ENCODE results near the gene ISCA2. TPM values are rescaled to one million over a fixed set of nuclear protein-coding genes. Genes with fewer than 3 reads are reported as not detected.

ISCA2 gene
- total and polyA plus RNA-seq, 11 donors = 10.8 to 45.8 (median 35.5) TPM

DNA sequence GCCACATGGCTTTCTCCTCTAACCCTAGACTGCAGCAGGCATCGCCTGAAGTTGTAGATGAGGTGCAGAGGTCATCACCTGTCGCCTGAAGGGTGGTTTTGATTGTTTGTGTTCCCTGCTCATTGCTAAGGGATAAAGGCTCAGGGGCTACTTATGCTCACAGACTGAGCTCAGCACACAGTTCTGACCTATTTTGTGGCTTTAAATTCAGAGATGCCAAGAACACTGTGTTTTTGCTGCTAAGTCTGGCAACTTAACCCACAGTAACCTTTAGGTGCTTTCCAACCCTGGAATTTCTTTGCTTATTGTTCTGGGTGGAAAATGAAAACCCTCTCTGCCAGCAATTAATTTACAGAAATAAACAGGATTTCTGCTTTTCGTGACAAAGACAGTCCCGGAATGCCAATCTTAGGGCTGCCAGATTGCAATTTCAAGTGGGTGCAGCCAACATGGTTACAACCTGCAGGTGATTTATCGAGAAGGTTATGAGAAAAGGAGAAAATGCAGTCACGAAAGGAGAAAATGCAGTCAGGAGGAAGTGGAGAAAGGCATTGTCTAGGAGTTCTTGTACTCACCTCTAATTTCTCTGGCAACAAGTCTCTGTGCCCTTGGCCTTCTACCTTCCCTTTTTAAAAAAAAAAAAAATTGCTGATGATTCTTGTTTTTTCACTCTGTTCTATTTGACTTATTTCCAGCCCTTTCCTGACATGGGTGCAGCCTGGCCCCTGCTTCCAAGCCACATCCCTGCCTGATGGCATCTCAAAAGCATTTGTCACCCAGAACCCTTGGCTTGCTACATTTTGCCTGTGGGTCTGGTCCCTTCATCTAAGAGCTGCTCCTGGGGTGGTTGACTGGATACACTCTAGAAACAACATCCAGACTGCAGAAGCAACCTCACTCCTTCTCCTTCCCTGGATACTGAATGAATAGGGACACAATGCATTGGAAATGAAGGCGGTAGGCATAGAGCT is 23.7 kb upstream of the ISCA2 start:
- Histone ChIP-seq H3K4me3 (no peak overlapping the region), H3K9me3 (no peaks in the 10 kb centered on the region), H3K27me3 (no peaks in the 10 kb centered on the region), H3K36me3 (peaks cover 0 to 41% (median 15%) of the 10 kb centered on the region in 9 donors), H3K27ac (peak overlapping the region in 1 of 12 donors; percentile 18), H3K4me1 (peaks cover 0 to 10% (median 0%) of the 10 kb centered on the region in 12 donors)
- DNase-seq (no peak), ATAC-seq (peak in 1 of 4 donors; percentile 22)
- WGBS, 4 donors = 69 to 83% (median 74%) methylated on average over 7 of the region's 7 CpGs
- intact Hi-C loops (cut with DNase I) = loop anchor here in 1 of 10 donors (5.0 kb wide), 1 partner anchor 88 kb away; no protein-coding TSS in a partner anchor
- no peak for TF ChIP-seq POLR2A (IDR thresholded peaks at IDR 0.05)
- TF ChIP-seq, protein P1, sequence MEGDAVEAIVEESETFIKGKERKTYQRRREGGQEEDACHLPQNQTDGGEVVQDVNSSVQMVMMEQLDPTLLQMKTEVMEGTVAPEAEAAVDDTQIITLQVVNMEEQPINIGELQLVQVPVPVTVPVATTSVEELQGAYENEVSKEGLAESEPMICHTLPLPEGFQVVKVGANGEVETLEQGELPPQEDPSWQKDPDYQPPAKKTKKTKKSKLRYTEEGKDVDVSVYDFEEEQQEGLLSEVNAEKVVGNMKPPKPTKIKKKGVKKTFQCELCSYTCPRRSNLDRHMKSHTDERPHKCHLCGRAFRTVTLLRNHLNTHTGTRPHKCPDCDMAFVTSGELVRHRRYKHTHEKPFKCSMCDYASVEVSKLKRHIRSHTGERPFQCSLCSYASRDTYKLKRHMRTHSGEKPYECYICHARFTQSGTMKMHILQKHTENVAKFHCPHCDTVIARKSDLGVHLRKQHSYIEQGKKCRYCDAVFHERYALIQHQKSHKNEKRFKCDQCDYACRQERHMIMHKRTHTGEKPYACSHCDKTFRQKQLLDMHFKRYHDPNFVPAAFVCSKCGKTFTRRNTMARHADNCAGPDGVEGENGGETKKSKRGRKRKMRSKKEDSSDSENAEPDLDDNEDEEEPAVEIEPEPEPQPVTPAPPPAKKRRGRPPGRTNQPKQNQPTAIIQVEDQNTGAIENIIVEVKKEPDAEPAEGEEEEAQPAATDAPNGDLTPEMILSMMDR (IDR thresholded peaks at IDR 0.05) = no peak

DNA sequence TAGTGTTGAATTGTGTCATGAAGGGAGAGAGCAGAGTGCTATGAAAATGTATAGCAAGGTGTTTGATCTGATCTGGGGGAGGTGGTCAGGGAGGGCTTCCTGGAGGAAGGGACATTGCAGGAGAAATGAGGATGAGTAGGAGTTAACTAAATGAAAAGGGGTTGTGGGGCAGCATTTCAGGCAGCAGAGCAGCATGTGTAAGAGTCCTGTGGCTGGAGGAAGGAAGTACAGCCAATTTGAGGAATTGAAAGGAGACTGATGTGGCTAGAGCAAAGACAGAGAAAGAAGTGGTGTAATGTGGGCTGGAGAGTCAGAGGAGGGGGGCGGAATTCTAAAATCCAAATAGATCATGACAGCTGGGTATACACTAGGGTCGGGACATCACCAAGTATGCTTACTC is 21.0 kb upstream of the ISCA2 start:
- no peak overlapping the region for H3K27ac ChIP-seq
- no peaks in the 10 kb centered on the region for H3K9me3 ChIP-seq
- peaks cover 0 to 67% (median 16%) of the 10 kb centered on the region in 9 donors for H3K36me3 ChIP-seq
- 86 to 99% (median 90%) methylated on average over 2 of the region's 2 CpGs for WGBS, 4 donors
- DNase-seq = no peak
- H3K4me1 ChIP-seq = peaks cover 0 to 24% (median 6%) of the 10 kb centered on the region in 12 donors
- H3K27me3 ChIP-seq = no peaks in the 10 kb centered on the region
- no peak for TF ChIP-seq POLR2A (IDR thresholded peaks at IDR 0.05)
- TF ChIP-seq, protein P1 (IDR thresholded peaks at IDR 0.05) = no peak
- no peak overlapping the region for H3K4me3 ChIP-seq
- ATAC-seq = no peak
- intact Hi-C loops (cut with DNase I) = no loop called here

DNA sequence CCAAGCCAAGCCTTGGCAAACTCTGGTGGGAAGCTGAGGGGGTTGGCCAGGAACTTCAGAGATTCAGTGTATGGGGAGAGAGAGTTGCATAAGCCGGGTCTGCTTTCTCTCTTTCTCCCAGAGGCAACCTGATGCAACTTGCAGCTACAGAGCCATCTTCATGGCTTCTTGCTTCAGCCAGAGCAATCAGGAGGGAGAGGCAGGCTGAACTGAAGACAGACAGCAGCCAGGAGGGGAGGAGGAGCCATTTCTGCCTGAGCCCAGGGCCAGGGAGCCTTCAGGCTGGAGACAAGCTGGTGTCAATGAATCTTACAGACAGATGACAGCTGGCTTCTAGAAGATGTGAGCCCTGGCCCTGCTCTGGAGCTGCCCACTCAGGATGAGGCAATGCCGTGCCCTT is 19.2 kb upstream of the ISCA2 start:
- ATAC-seq = no peak
- no peaks in the 10 kb centered on the region for H3K9me3 ChIP-seq
- H3K36me3 ChIP-seq = peaks cover 0 to 84% (median 33%) of the 10 kb centered on the region in 9 donors
- 49 to 100% (median 82%) methylated on average over 2 of the region's 2 CpGs for WGBS, 4 donors
- intact Hi-C loops (cut with DNase I) = no loop called here
- H3K27ac ChIP-seq = no peak overlapping the region
- H3K4me3 ChIP-seq = no peak overlapping the region
- no peak for DNase-seq
- peaks cover 0 to 23% (median 6%) of the 10 kb centered on the region in 12 donors for H3K4me1 ChIP-seq
- TF ChIP-seq POLR2A (IDR thresholded peaks at IDR 0.05) = no peak
- TF ChIP-seq, protein P1 (IDR thresholded peaks at IDR 0.05) = no peak
- H3K27me3 ChIP-seq = no peaks in the 10 kb centered on the region

DNA sequence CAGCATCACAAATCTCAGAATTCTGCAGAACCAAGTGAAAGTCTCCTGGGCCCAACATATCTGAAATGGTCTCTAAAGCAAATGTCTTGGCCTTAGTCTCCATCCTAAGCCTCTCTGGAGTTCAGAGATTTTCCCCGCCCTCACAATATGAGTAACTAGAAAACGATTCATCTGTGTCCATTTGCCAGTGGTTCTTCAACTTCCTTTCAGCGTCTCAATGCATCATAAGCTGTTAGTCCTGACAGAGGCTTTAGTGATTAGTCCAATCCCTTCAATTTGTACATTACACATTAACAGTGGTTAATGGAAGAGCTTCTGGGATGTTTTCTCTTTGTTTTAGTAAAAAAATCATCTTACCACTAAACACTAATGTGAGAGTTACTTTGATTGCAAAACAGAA is 17.9 kb upstream of the ISCA2 start:
- Histone ChIP-seq H3K36me3 (peaks cover 0 to 92% (median 46%) of the 10 kb centered on the region in 9 donors), H3K4me3 (no peak overlapping the region), H3K4me1 (peaks cover 0 to 17% (median 5%) of the 10 kb centered on the region in 12 donors), H3K27ac (peak overlapping the region in 1 of 12 donors; percentile 11), H3K27me3 (no peaks in the 10 kb centered on the region), H3K9me3 (no peaks in the 10 kb centered on the region)
- DNase-seq = no peak
- TF ChIP-seq POLR2A (IDR thresholded peaks at IDR 0.05) = no peak
- TF ChIP-seq, protein P1 (IDR thresholded peaks at IDR 0.05) = no peak
- intact Hi-C loops (cut with DNase I) = loop anchor here in 3 of 10 donors (5.0 kb wide), 2 partner anchors 98 to 113 kb away; no protein-coding TSS in a partner anchor
- peak in 2 of 4 donors; percentile 24 to 74 for ATAC-seq
- 53 to 63% (median 55%) methylated on average over 3 of the region's 3 CpGs for WGBS, 4 donors

Data from heart left ventricle (tissue), 16 donors.